ENCODE results near the gene PPP1R1B.

Gene PPP1R1B

DNA sequence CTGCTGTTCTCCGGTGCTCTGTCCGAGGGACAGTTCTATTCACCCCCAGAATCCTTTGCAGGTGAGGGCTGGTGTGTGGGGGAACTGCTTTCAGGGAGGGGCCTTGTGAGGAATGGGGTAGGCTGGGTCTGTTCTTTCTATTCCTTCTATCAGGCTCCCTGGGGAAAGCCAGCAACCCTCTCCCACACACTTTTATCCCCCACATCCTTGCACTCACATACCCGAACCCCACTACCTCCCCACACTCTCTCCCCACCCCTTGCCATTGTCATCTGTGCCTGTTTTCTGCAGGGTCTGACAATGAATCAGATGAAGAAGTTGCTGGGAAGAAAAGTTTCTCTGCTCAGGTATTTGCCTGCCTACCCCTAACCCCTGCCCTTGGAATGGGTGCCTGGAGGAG lies 32.0 kb downstream of the PPP1R1B start:
- FAIRE-seq, result no peak

- no peak for FAIRE-seq
These were observed 32.7 kb downstream of the PPP1R1B start for GRCh38 chr17:39659279-39660010.

- no peak for FAIRE-seq
These were observed 33.2 kb downstream of the PPP1R1B start for GRCh38 chr17:39660011-39660360.

- no peak for FAIRE-seq
These were observed 33.9 kb downstream of the PPP1R1B start for GRCh38 chr17:39660397-39661385.

GRCh38 chr17:39661744-39662541 lies 35.2 kb downstream of the PPP1R1B start:
- no peak for FAIRE-seq

- FAIRE-seq, result no peak
These were observed 36.0 kb downstream of the PPP1R1B start for GRCh38 chr17:39662551-39663339.

DNA sequence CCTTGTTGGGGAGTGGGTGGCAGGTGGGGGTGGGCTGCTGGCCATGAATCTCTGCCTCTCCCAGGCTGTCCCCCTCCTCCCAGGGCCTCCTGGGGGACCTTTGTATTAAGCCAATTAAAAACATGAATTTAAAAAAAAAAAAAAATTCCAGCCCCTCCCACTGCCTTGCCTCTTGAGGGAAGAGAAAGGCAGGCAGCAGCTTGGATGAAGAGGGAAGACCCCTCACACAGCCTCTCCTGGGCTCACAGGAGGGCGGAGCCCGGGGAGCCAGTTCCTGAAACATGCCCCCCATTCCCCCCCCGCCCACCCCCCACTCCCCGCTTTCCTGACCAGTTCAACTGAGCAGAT lies 36.6 kb downstream of the PPP1R1B start:
- FAIRE-seq, result no peak

DNA sequence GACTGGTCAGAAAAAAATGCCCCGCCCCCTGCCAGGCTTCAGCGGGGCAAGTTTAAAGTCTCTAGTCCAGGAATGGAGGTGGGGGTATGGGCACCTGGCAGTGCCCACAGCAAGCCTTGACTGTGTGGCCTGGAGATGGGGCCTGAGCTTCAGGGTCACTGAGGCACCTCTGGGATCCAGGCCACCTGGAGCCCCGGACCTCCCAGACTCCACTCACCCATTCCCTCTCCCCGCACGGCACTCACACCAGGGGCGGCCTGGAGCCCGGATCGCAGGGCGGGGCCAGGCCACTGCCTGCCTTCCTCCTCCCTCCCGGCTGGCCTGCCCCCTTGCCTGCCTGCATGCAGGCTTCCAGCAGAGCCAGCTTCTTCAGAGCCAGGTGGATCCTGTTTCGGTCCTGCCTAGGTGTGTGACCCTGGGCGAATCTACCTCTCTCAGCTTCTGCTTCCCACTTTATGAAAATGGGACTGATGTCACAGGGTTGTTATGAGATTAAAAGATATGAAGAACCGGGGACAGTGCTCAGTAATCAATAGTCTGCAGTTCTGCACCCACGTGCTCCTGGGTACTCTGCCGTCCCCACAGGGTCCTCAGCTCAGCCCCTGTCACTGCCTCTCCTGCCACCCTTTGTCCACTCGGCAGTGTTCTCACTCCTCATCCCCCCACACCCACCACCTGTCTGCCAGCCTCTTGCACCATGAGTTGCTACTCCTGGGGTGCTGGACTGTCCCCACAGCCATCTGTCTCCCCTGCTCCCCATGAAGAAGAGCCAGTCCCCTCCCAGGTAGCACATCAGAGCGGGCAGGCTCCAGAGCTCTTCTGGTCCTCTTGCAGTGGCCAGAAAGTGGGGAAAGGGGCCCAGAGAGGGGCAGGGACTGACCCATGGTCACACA lies 37.2 kb downstream of the PPP1R1B start:
- FAIRE-seq, result no peak

GRCh38 chr17:39664581-39665561 lies 38.1 kb downstream of the PPP1R1B start, which contains the start of gene TCAP:
Gene TCAP (plus strand): TSS chr17:39665349. CDS start chr17:39665360, 11 bp downstream.
- no peak for FAIRE-seq

DNA sequence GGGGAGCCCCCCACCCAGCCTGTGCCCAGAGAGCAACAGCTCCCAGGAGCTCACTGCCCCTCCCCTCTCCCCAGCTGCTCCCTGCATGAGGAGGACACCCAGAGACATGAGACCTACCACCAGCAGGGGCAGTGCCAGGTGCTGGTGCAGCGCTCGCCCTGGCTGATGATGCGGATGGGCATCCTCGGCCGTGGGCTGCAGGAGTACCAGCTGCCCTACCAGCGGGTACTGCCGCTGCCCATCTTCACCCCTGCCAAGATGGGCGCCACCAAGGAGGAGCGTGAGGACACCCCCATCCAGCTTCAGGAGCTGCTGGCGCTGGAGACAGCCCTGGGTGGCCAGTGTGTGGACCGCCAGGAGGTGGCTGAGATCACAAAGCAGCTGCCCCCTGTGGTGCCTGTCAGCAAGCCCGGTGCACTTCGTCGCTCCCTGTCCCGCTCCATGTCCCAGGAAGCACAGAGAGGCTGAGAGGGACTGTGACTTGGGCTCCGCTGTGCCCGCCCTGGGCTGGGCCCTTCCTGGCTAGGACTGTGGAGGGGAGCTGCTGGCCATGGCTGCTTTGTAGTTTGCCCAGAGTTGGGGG lies 39.0 kb downstream of the PPP1R1B start:
- no peak for FAIRE-seq

GRCh38 chr17:39666231-39666600 lies 39.5 kb downstream of the PPP1R1B start:
- no peak for FAIRE-seq

GRCh38 chr17:39666601-39667261 lies 40.0 kb downstream of the PPP1R1B start:
- no peak for FAIRE-seq

DNA sequence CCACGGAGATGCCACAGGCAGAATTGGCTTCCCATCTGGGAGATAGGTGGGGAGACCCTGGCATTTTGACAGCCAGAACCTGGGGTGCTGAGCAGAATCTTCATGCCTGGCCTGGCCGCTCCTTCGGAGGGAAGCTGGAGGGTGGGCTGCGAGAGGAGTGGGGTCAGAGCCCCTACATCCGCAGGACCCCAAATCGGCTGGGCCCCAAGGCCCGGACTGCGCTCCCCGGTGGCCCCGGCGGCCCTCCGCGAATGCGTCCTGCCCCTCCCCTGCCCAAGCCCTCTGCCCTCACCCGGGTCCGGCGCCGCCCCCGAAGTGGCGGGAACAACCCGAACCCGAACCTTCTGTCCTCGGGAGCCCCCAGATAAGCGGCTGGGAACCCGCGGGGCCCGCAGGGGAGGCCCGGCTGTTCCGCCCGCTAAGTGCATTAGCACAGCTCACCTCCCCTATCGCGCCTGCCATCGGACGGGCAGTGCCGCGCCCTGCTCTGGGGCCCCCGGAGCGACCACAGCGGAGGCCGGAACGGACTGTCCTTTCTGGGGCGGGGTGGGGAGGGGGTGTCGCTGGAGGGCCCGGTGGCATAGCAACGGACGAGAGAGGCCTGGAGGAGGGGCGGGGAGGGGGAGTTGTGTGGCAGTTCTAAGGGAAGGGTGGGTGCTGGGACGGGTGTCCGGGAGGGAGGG lies 40.7 kb downstream of the PPP1R1B start:
- FAIRE-seq, result no peak

DNA sequence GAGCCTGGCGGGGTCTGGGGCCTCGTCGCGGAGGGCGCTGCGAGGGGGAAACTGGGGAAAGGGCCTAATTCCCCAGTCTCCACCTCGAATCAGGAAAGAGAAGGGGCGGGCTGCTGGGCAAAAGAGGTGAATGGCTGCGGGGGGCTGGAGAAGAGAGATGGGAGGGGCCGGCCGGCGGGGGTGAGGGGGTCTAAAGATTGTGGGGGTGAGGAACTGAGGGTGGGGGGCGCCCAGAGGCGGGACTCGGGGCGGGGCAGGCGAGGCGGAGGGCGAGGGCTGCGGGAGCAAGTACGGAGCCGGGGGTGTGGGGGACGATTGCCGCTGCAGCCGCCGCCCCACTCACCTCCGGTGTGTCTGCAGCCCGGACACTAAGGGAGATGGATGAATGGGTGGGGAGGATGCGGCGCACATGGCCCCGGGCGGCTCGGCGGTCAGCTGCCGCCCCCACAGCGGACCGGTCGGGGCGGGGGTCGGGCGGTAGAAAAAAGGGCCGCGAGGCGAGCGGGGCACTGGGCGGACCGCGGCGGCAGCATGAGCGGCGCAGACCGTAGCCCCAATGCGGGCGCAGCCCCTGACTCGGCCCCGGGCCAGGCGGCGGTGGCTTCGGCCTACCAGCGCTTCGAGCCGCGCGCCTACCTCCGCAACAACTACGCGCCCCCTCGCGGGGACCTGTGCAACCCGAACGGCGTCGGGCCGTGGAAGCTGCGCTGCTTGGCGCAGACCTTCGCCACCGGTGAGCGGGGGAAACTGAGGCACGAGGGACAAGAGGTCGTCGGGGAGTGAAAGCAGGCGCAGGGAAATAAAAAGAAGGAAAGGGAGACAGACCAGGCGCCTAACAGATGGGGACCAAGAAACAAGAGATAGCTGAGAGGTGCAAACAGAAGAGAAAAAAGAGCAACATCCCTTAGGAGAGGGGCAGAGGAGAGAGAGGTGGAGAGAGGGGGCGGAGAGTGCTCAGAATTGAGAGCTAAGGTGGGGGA lies 41.5 kb downstream of the PPP1R1B start, which contains the start of gene PNMT:
Gene PNMT (plus strand): TSS at position 509 of the 980 bp plus-strand sequence. CDS start 23 bp downstream, at position 532.
- no peak for FAIRE-seq

DNA sequence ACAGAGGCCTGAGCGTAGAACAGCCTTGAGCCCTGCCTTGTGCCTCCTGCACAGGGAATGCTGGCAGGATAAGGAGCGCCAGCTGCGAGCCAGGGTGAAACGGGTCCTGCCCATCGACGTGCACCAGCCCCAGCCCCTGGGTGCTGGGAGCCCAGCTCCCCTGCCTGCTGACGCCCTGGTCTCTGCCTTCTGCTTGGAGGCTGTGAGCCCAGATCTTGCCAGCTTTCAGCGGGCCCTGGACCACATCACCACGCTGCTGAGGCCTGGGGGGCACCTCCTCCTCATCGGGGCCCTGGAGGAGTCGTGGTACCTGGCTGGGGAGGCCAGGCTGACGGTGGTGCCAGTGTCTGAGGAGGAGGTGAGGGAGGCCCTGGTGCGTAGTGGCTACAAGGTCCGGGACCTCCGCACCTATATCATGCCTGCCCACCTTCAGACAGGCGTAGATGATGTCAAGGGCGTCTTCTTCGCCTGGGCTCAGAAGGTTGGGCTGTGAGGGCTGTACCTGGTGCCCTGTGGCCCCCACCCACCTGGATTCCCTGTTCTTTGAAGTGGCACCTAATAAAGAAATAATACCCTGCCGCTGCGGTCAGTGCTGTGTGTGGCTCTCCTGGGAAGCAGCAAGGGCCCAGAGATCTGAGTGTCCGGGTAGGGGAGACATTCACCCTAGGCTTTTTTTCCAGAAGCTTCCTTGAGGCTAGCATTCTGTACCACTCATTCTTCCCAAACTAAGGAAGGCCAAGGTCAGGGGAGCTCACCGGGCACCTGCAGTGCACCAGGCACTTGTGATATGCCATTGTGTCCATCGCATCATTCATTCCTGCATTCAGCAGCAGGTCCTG lies 43.4 kb downstream of the PPP1R1B start:
- no peak for FAIRE-seq

DNA sequence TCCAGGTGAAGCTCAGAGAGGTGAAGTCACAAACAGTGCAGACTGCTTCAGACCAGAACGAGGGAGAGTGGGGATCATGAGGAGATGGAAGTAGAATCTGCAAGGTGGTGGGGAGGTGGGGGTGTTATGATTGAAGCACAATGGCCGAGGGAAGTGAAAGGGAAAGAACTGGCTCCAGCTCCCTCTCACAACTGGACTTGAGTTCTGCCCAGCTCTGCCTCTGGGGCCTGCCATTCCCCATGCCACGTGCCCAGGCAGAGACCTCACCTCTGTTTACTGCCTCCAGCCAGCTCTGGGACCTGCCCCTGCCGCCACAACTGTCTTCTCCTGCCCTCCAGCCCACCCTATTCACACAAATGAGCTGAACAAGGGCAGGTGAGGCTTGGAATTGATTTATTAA lies 44.0 kb downstream of the PPP1R1B start:
- FAIRE-seq, result no peak
